G401 (cell line): ENCODE data around the gene COL13A1. TPM values are rescaled to one million over a fixed set of nuclear protein-coding genes. Genes with fewer than 3 reads are reported as not detected.
A peak's percentile ranks its signal among the peaks of the same experiment; 100 is the strongest.

ENCODE experiments used
- DNase-seq: peaks from one replicate; pipeline ENCODE4 v3.0.0-alpha.2; 2015; ENCODE audit warnings: low spot score
- in situ Hi-C: cut with HindIII; loops from 2 replicates; pipeline ENCODE4 v1.10.0; 2016; ENCODE audit warnings: low sequenced_read_pairs, mixed read lengths
- total RNA-seq: library from RNA; depleted of rRNA; stranded (reverse); fragments of >200 nt; shearing (Covaris generic); gene quantifications from 2 replicates; pipeline ENCODE4 v1.2.3, GENCODE V29; 2014

COL13A1 gene
- total RNA-seq, 1 experiment from 2014 or later = 0.17 TPM

DNA sequence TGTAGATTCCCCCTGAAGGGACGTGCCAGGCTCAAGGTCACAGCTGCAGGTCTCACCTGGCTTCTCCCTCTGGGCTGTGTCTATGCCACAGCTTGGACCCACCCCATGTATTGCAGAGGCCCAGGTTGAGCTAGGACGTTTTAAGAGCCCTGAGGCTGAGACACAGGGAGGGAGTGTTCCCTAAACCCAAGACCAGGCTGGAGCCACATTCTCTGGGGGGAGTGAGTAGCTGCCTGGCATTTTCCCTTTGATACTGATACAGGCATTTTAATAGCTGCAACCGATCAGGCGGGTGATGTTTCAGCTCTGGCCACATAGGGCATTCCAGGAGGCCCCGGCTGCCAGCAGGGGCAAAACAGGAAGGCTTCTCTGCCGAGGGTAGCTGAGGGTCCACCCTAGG is 13.4 kb downstream of the COL13A1 start:
- in situ Hi-C loops = no loop called here
- no peak for DNase-seq

DNA sequence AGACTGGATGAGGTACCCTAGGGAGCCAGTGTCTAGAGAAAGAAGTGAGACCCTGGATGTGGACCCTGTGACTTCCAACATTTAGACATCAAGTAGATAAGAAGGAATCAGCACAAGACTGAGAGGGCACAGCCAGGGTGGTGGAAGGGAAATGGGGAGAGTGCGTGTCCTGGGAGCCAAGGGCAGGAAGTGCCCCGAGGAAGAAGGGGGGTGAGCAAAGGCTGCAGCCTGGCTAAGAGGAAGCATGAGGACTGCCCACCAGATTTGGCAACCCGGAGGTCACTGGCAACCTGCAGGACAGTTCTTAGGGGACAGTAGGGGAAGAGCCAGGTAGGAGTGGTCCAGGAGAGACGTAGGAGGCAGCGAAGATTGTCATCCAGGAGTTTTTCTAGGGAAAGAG is 14.8 kb downstream of the COL13A1 start:
- no peak for DNase-seq
- in situ Hi-C loops = no loop called here

DNA sequence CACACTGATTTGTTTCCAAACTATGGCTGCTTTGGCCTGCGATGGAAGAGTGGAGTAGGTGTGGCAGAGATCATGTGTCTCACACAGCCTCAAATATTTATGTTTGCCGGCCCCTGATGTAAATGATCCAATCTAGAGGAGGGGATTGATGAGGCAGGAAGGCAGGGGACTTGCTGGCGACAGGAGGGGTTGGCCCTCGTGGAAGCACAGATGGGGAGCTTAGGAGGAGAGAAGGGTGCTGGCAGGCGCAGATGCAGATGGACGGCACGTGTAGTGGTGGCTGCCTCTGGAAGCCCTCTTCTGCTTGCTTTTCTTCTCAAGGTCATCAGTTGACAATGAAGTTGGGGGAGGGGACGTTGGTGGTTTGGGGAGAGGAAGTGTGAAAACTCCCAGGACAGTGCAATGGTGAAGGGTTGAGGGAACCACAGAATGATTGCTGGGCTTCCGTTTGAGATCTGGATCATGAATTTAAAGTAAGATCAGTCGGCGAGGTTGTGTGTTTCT is 15.4 kb downstream of the COL13A1 start:
- in situ Hi-C loops = no loop called here
- DNase-seq = no peak

DNA sequence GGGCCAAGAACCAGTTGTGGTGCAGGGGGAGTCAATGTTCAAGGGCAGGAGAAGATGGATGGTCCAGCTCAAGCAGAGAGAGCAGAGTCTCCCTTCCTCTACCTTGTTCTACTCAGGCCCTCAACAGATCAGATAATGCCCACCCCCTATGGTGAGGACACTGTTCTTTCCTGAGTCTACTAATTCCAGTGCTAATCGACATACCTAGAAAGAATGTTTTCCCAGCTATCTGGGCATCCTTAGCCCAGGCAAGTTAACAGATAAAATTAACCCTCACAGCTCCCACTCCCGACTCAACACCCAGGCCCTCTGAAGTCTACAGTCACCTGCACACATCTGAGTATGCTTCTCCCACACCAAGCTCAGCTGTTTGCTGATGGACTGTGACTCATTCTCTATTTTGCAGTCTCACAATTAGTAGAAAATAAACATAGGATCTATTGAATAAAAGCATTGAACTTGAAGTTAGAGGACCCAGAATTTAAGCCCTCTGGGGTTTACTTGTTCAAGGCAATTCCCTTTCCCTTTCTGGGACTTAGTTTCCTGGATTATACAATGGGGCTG is 17.1 kb downstream of the COL13A1 start:
- in situ Hi-C loops = no loop called here
- no peak for DNase-seq

DNA sequence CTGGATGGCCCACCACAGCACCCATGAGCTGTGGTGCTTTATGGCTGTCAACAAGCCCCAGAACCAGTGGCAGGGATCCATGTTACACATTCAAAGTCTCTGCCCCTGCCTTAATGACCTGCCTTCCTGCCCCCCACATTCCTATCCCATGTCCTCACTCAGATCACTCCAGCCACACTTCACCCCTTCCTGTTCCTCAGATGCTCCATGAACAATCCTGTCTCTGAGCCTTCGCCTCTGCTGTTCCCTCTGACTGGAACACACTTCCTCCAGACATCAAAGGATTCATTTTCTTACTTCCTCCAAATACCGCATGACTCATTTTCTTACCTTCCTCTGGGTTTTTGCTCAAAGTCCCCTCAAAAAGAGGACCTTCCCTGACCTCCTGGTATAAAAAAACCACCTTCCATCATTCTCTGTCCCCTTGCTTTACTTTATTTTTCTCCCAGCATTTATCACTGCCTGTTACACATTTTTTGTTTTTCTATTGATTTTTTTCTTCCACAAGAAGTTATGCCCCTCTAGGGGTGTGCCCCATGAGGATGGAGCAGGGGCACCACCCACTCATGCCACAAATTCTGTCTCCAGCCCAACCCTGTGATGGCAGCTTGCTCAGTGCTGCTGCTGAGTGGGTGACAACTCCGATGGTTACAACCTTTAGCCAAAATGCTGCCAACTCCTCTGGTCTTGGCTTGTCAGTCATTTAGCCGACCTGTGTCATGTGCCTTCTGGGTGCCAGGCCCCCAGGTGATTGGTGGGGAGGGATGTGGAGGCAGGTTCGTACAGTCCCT is 18.2 kb downstream of the COL13A1 start:
- DNase-seq = no peak
- in situ Hi-C loops = no loop called here

DNA sequence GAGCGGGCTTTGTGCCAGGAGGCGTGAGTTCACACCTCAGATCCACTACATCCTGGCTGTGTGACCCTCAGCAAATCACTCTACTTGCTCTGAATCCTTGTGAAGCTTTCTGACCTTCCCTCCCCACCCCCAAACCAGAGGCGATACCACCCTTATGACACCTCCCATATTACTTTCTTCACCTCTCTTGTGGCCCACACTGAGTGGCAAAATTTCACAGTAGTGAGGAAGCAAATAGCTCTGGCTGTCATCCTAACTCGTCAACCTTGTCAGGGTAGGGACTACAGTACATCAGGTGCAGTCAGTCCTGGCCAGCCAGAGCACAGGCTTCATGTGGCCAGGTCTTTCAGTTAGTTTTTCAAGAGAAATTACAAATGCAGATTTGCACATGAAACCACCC is 19.1 kb downstream of the COL13A1 start:
- DNase-seq = no peak
- in situ Hi-C loops = no loop called here

DNA sequence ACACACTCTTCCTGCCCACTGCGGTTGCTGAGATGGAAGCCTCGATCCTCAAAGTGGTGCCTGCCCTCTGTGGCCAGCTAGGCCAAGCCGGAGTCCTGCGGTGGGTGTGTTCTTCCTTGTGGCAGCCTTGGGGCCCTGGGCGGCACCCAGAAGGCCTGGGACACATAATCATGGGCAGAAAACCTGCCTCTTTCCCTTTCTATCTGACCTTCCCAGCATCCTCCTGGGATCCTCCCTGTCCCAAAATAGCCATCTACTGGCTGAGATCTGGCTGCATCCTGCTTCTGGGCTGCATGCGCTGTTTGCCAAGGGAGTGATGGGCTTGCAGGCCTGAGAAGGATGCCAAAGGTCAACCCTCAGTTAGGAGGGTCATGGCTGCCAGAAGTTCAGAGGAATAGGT is 23.9 kb downstream of the COL13A1 start:
- in situ Hi-C loops = no loop called here
- no peak for DNase-seq

DNA sequence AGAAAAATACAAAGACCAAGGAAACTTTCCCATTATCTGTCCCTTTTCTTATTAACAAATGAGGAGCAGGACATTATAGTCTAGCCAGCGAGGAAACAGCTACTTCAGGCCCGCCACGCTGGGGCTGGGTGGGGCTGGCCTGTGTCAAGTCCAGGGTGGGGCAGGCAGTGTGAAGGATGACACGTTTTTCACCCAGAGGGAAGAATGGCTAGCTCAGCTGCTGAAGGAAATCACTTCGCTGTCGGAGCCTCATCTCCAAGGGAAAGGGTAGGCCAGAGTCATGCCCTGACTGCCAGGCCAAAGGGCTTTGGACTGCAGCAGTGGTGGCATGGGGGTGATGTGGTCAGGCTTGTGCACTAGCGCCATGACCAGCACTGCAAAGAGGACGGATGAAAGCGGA is 24.4 kb downstream of the COL13A1 start:
- no peak for DNase-seq
- in situ Hi-C loops = no loop called here

DNA sequence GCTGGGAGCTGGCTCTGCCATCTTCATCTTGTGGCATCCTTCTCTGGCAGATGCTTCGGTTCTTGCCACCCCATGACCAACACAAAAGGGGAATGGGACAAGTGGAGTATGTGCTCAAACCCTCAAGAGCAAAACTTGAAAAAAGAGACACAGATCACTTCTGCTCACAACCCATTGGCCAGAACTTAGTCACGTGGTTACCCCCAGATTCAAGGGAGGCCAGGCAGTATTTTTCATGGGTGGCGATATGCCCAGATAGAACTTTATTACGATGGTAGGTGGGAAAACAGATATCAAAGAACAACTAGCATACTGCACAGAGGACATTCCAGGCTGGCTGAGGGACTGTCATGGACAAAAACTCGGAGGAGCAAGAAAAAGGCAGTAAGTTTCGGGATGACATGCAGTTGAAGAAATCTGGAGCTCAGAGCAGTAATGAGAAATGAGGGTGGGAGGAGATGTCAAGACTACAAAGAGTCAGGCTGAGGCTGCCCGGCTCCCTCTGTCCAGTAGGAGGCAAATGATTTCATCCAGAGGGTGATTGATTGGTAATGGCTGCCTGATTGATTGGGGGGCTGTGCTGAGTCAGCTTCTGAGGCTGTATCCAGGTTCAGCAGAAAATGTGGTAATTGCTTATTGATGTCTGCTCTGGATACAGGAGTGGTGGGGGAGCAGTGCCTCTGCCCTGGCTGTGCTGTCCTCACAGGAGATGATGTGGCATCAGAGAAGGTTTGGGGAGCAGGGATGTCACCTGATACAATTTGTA is 25.3 kb downstream of the COL13A1 start:
- in situ Hi-C loops = no loop called here
- DNase-seq = no peak

DNA sequence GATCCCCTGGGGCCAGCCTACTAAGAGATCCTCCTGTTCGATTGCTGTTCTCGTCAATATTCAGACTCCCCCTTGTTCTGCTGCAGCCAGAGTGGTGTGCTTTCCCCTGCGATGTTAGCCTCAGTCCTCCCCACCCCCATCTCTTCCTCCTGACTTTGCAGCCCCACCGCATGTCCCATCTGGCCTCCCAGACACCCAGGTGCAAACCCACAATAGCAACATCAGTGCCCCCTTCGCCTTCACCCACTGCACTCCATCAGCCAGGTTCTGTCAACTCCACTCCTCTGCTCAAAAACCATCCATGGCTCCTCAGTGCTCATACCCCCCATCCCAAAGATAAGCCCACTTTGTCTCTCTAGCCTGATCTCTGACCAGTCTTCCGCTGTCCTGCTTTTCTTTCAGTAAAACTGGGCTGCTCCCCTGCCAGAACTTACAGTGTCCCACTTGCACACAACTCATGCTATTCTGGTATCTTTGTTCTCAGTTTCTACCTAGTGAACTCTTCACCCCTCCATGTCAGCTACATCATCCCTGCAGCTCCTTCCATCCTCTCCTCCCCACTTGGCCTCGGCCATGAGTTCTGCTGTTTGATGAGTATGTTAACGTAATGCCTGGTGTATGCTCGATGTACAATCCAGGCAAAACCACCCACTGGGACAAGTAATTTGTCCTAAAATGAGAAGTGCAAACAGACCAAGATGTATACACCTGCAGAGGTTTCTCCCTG is 26.6 kb downstream of the COL13A1 start:
- DNase-seq = no peak
- in situ Hi-C loops = no loop called here

DNA sequence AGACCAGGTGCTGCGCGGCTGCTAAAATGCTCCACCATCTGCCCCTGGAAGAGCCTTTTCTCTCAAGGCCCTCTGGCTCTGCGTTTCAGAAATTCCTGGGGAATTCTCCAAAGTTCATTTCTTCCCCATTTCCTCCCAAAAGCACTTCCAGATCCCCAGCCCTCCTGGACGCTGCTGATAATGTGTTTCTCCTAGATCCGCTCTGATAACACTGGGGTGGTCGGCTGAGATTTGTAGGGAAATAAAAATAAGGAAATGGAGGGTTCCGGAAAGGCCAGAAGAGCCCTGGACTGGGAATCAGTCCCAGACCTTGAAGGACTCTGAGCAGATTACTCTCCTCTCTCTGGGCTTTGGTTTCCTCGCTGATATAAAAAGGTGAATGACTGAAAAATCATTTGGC is 28.1 kb downstream of the COL13A1 start:
- DNase-seq = peak; percentile 57
- in situ Hi-C loops = no loop called here

DNA sequence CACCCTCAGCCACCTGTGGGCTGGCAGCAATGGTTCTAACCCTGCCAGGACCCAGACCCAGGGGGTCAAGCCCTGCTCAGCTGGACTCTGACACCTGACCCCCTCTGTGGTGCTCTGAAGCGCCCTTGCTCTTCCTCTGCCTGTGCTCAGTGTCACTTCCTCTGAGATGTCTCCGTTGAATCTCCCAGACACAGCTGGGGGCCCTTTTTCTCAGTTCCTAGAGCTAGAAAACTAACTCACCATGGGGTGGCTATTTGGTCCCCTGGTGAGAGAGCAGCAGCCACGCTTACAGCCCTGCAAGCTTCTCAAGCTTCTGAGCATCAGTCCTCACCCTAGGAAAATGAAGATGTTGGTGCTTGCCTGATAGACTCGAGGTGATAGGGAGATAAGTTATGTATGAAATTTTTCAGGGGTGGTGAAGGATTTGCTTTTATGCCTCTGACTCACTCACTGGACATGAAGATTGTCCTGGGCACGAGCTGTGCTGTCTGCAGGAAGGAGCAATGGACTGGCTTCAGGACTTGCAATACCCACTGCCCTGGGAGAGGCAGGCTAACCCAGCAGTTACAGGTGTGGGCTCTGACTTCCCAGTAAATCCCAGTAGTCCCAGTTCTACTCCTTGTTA is 29.6 kb downstream of the COL13A1 start:
- in situ Hi-C loops = no loop called here
- DNase-seq = no peak

DNA sequence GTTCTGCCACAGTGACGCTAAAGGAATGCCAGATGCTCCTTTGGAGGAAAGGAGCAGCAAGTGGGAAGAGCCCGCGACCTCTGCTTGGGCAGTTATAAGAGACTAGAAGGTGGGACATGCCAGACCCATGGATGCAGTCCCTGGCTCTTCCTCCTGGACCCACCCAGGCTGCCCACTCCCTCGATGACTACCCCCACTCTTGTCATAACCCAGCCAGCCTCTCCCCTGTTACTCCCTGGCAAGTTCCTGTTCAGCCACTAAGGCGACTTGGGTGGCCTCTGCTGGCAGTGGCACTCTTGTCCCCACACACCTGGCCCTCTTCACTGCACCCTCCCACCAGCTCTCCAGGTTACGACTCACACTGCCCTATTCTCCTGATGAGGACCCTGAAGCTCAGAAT is 33.5 kb downstream of the COL13A1 start:
- in situ Hi-C loops = no loop called here
- no peak for DNase-seq

DNA sequence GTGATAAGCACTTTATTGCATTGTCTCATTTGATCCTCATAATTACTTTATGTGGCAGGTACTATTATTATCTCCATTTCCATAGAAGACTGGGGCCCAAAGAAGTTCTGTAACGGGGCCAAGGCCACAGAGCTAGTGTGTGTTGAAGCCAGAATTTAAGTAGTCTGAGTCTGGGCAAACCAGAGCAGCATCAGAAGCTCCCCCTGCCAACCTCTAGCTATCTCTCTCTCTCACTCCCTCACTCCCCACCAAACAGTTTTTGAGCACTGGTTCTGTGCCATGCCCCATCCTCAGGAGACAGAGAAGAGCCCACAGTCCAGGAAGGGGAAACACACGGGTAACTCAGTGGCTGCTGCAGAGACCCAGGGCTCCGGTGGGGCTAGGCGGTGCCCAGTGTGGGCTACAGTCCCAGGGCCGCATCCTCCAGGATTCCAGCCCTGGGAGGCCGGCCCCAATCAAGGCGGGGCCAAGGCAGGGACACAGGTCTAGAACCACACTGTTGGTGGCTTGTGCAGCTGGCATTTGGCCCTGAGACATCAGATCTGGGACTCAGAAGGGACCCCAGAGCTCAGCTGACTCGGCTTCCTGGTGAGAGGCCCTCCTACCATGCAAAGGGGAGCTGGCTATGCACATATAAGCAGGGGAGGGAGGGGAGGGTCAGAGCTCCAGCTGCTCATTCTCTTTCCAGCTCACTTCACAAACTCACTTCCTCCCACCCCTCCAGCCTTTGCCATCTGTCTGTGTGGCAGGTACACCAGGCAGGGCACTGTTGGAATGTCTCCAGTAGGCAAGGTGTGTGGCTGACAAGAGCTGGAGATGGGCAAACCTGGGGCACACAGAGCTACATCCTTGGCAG is 34.4 kb downstream of the COL13A1 start:
- in situ Hi-C loops = no loop called here
- peak; percentile 90 for DNase-seq

DNA sequence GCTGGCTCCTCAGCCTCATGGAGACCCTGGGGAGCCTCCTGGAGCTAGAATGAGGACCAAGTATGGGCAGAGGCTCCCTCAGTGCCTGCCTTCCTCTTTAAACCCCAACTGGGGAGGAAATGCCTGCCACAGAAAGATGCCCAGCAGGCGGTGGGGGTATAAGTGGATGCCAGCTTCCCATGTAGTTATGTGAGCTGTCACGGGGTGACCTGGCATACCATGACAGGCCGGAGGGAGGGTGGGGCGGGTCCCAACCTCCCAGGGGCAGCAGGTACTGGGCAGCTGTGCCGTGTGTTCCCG is 35.0 kb downstream of the COL13A1 start:
- in situ Hi-C loops = no loop called here
- no peak for DNase-seq

DNA sequence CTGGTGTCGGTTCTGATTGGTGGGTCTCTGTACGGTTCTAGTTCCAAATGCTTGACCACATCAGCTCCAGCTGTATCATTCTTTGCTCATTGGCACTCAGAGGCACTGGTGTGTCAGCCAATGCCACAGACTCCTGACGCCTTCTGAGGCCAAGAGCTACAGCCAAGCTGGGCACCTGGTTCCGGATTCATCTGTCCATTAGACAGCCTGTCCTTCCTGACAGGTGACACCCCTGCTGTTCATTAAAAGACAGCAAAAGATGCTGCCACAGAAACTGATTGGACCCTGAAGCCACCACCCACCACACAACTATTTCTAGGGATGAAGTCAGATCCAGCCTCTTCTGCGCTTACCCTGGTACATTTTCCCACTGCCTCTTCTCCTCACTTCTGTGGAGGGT is 35.6 kb downstream of the COL13A1 start:
- in situ Hi-C loops = no loop called here
- DNase-seq = peak; percentile 84

DNA sequence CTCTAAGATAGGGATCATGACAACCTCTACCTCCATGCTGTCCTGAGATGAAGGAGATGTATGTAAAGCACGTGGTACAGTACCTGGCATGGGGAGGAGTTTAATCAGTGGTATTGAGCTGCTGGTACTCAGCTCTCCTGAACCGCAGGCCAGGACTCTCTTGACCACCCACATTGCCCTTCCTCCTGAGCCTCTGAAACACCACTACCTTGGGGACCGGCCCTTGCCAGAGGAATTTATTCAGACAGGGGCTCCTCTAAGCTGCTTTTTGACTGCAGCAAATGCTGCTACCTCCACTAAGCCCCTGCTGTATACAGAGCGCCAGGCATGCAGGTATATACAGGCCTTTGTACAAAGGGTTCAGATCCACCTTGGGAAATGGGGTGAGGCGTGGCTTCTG is 36.7 kb downstream of the COL13A1 start:
- in situ Hi-C loops = no loop called here
- DNase-seq = no peak

DNA sequence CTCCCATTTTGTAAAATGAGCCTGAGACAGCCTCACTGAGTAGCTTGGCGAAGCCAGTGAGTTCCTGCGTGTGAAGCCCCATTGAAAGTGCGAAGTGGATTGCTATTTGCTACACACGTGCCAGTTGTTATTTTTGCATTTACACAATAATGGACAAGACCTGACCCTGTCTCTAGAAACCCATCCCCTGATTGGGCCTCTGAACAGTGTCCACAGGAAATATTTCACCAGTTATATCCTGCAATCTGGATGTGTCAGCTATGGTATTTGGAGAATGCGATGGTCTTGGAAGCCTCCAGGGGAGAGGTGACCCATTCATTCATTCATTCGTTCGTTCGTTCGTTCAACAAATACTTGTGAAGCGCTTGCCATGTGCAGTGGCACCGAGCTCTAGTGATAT is 37.1 kb downstream of the COL13A1 start:
- no peak for DNase-seq
- in situ Hi-C loops = no loop called here
